CD1c-positive myeloid dendritic cell (primary cell): ENCODE data around the gene CBR4.
A peak's percentile ranks its signal among the peaks of the same experiment; 100 is the strongest.
"Not testable (repeated sequence)": the region's sequence is repeated elsewhere in the genome, so short reads cannot be mapped to it uniquely, and the experiment has no call there.

Source experiments
- DNase-seq: peaks from one replicate; pipeline ENCODE4 v3.0.0-alpha.2; 2016; ENCODE audit errors: extremely low spot score

Gene CBR4

DNA sequence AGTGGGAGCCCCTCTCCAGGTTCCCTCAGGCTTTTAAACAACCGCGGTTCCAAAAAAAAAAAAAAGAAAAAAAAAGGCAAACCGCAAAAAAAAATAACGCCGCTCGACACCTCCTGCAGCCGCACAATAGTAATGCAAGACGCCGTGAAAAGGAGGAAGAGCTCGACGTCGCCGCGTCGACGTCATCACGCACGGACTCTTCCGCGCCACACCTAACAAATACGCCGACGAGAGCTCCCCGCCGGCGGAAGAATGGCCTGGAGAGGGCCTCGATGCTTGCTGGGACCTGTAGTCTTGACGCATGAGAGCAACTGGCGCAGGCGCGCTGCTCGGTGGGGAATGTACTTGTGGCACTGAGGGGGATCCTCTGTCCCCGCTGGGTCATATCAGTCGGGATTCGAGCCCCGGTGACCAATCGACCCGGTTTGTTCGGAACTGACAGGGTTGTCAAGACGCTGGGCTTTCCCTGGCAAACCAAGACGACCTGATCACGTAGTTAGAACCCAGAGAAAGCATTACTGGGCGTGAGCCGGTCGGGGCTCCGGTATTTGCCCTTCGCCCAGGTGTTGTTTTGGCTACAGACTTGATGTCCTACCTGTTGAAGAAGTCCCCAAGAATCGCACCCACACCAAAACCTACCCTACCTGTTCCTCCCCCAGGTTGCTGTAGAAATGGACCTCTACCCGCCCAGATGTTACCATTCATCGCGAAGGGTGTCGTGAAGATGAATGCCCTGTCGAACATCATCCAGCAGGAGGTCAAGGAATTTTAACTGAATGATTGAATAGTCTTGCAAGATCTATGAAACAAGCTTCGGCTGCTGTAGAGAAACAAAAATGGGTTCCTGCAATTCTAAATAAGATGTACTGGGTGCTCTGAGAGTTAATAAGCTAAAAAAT is at the start of gene CBR4:
Gene CBR4 (minus strand): TSS at position 131 of the 899 bp plus-strand sequence. CDS start 166 bp downstream, outside the sequence.
- peak; percentile 99 for DNase-seq

DNA sequence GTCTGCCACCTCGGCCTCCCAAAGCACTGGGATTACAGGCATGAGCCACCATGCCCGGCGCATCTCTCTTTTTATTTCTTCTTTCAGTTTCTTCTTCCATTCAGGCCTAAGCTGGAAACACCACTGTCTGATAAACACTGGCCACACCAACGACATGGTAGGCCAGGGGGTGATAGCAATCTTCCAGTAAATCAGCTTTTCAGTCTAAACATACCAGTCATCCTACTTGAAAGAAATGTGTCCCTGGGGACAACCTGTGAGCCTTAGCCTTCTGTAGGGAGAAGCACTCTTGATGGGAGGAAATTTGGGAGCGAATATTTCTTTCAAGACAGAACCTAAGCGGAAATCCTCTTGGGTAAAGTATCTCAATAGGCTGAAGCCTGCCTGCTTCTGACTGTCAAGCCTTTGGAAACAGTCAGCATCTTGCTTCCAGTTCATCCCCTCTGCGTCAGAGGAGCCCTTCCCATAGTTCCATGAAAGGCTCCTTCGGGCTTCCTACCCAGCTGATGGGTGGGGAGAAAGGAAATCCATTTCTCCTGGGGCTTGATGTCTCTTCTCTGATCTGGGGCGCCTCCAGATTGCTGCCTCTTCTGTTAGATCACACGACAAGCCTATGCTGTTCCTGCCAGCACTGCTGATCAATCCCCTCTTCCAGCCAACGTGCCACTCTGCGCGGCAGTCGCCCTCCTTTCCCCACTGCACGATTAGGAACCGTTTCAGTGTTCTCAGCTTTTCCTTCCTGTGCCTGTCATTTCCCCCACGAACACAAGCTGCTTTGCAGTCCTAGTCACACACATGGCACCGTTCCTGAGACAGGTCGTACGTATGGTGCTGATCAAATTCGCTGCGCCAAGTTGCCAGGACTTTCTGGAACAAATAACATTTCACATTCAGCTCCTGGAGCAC is 49.5 kb upstream of the CBR4 start:
- DNase-seq: no peak

DNA sequence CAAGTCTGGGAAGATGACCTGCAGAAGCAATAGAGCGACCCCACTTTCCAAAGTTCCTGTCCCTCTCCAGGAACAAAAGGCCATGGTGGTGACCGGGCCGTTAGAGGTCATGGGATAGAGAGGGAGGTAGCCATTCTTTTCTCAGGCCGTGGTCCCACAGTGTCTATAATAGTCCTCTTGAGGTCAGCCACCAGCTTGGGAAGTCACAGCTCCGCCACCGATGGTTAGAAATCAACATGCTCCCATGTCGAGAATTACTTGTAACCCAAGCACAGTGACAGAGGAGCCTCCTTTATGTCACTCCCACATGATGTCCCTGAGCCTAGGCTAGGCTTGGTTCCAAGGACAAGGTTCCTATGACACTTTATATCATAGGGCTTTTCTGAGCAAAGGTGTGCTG is 48.3 kb upstream of the CBR4 start:
- DNase-seq: no peak

DNA sequence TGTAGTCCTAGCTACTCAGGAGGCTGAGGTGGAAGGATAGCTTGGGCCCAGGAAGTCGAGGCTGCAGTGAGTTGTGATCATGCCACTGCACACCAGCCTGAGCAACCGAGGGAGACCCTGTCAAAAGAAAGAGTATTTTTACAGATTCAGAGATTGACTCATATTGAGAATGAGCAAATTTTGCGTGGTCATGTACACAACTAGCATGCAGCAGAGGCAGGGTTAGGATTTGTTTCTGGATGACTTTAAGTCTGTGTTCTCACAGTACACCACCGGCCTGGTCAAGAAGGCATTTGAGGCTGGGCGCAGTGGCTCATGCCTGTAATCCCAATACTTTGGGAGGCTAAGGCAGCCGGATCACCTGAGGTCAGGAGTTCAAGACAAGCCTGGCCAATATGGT is 44.8 kb upstream of the CBR4 start:
- DNase-seq: no peak

DNA sequence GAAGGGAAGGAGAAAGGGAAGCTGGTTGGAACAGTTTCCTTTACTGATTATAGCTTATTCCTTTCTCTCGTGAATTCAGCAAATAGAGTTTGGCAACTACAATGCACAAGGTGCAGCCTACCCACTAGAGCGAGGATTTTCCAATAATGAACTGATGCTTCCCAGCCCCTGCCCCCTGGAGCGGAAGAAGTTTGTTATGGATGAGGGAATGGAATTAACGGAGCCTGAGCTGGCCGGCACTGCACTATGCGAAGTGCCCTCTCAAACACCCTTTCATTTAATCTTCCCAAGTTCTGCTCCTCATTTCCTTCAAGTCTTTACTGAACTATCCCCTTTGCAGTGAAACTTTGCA is 42.5 kb upstream of the CBR4 start:
- DNase-seq: no peak

DNA sequence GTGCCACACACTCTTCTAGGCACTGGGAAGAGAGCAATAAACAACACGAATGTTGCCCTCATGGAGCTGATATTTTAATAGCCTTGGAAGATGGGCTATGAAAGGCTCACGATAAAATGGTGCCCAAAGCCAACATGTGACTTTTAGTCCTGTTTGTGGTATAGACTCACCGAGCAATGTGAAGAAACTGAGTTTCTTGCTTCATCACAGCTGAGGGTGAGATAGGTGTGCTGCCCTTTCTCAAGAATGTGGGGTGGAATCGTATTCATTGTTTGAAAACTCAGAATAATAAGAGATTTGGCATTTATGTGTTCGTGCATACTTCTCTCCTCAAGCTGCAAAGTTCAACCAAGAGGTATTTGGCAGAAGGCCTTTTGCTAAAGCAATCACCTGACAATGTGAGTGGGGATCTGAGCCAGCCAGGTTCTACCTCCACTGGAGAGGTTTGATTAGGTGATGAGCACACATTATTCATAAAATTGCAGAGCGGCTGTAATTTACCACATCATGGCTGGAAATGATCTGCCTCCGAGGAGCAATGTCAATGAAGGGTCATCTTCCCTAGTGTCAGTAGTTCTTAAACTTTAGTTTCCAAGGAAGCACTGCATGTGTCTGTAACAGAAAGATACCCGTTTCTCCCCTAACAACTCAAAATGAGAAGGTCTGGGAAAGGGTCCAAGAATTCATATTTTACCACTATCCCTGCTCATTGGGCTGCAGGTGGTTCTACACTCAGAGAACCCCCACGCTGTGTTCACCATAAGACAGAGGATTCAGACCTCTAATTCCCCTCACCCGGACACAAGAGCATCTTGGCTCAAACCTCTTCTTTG is 41.9 kb upstream of the CBR4 start:
- DNase-seq: no peak

DNA sequence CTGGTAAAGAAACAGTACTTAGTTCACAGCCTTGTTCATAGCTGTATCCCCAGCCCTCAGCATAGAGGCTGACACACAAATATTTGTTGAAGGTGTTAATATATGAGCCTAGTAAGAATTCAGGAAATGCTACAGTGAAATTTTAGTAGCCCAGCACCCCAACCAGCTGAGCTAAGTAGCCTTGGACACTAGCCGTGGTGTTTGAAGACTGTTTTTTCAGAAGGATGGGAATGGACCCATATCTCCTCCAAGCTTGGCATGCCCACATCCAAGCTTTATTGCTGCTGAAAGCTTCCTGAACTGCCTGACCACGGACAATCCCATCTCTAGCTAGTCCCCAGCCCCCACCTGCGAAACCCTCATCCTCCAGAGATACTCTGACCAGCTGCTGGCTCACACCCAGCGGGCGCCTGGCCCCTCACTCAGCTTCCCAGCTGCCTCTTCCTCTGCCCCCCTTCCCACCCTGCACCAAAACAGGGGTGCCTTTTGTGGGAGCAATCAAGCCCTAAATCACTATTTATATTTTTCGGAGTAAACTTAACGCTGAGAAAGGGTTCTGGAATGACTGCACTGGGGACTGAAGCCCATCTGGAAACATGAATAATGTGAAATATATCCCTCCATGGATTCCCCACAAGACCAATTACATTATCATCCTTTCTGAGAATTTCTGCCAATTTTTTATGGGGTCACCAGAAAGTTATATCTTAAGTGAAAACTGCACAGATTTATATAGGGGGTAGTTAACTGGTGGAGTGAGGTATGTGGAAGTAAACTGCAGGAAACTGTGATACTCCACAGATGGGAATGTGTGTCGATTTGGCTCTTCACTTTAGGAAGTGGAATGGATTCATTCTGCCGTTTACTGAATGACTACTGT is 41.1 kb upstream of the CBR4 start:
- DNase-seq: no peak

DNA sequence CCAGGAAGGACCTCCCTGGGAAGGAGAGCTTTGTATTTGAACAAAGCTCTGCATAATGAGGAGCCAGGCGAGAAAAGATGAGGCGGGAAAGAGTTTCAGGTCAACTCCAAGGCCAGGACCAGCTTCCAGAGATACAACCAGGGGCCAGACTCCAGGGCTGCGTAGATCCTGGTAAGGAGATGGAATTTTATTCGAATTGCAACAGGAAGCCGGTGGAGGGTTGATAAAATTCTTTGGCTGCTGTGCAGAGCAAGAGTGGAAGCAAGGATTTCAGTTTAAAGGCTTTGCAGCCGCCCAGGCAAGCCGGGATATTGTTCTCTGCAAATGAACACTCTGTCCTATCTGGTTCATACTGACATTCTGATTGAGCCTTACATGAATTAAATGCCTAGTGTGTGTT is 40.2 kb upstream of the CBR4 start:
- no peak for DNase-seq

DNA sequence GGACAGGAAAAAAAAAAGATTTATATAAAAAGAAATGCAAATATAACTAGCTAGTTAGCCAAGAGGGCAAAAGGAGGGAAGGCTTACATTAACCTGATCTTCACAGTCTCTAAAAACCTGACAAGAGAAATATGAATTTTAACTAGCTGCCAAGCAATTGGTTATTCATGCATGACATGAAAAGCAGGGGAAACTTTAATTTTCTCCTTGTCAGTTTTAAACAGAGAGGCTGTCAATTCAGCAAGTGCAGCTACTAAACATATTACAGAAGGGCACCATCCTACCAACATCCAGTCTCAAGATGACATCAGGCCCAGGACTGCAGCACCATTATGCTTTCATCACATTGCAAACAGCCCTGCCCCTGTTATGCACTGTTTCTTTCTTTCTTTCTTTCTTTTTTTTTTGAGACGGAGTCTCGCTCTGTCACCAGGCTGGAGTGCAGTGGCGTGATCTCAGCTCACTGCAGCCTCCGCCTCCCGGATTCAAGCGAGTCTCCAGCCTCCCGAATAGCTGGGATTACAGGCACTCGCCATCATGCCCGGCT is 38.9 kb upstream of the CBR4 start:
- no peak for DNase-seq

DNA sequence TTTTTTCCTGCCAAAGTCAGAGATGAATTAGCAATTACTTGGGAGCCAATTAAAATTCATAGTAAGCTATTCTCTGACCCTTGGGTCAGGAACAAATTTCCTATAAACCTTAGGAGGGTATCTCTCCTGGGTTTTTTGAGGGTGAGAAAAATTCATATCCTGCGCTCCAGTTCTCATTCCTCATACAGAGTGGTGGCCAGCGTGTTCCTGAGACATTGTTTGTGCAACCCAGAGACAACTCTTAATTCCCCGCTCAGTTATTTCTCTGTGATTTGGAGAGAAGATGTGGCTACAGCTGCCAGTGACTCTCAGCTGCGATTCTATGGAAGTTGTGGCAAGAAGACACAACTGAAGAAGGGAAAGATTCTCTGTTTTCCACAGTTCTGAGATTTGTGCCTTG is 37.9 kb upstream of the CBR4 start:
- no peak for DNase-seq

DNA sequence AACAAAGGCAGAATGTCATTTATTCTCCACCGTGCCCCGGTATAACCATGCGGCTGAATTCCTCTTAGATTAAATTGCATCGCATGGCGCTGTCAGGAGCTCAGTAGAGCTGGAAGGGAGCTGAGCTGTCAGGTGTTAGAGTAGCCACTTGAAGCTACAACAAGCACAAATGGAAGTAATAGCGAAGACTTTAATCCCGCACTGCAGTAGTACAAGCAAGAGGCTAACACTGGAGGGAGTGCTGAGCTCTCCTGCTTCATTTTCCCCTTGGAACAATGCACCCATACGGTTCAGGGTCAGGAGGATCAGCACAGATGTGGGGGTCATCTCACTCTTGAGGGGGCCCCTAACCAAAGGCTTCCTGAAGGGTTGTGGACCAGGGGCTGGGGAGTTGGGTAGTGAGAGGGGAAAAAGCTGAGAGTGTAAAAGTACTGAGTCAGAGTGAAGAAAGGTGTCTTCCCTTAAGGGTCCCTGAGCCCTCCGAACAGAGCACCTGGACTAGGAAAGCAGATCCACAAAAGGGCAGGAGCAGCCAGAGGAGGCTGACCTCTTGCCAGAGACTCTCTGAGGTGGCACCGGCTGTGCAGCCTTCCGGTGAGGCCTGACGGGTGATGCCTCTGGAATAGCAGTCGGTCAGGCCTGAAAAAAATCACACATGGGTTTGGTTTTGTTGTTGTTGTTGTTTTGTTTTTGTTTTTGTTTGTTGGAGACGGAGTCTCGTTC is 36.0 kb upstream of the CBR4 start:
- DNase-seq: no peak

DNA sequence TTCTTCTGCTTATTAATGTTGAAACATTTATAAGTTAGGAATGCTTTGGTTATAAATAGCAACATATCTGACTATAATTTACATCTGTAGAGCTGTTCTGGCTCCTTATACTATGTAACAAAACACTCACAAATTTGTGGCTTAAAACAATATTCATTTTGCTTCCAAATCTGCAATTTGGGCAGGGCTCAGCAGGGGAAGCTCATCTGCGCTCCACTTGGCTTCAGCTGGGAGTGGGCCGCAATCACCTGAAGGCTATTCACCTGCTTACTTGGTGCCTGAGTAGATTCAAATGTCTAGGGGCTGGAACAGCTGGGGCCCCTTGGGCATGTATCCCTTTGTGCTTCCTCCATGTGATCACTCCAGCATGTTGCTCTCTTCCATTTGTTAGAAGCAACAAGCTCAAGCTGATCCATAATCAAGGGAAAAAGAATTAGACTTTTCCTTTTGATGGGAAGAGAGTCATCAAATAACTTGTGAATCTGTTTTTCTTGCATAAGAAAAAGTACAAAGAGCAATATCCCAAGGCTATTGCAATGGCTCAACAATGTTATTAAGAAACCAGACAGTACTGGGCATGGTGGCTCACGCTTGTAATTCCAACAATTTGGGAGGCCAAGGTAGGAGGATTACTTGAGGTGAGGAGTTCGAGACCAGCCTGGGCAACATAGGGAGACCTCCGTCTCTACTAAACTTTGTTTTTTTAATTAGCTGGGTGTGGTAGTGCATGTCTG is 34.8 kb upstream of the CBR4 start:
- DNase-seq: no peak

DNA sequence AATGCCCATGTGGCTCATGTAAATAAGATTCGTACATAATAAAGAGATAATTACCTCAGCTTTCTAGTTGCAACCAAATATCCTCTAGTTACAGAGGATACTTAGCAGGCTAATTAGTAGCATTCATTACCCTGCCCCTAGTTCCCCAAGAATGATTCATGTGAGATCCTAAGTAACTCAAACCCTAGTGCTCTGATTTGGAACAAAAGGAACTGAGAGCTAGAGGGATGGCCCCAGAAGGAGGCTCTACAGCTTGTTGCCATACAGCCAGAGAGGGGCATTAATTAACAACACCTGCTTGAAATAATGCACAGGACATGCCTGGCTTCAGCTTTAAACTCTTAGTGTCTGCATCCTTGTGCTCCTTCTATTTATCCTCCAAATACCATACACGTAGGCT is 32.6 kb upstream of the CBR4 start:
- DNase-seq: no peak

DNA sequence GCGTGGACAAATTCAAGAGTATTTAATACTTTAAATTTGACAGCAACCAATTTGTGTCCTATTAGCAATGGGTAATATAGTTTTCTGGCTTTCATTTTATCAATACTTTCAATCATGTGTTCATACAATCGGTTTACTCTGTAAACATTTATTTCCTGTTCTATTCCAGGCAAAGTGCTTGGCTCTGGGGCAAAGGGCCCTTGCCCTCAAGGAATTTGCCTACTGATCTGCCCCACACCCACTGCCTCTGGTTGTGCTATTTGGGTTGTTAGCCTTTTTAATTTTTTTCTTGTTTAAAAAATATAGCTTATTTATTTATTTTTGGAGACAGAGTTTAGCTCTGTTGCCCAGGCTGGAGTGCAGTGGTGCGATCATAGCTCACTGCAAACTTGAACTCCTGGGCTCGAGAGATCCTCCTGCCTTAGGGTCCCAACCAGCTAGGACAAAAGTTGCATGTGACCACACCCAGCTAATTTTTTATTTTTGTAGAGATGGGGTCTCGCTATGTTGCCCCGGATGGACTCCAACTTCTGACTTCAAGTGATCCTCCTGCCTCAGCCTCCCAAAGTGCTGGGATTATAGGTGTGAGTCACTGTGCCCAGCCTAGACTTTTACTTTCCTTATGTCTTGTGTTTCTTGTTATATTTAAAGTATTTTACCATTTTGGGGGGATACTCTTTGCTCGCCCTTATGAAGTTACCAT is 30.7 kb upstream of the CBR4 start:
- no peak for DNase-seq

DNA sequence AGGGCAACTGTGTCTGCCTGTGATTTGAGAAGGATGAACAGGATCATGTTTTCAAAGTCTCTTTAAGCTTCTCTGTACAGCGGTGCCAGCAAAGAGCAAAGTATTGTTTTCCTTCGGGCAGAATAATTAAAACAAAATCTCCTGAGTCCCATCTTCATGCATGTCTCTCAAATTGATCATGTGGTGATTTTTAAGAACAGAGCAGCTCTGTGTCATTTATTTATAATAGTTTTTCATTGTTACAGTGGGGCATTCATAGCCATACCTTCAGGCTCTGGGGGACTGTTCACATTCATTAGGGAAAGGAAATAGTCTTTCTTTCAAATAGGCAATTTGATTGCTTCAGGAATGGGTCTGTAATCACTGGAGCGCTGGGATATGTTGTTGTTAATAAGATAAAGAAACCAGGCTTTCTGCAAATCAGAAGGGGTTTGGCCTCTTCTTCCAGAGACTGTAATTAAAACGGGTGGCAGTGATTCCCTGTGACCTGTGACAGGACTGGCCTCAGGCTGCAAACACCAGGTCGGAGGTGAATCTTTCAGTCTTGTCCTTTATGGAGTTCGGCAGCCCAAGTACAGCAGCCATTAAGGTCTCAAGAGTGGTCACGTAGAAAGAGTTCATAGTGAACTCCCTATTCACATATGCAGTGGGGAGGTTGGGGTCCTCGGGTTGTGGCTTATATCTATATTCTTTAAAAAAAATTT is 29.3 kb upstream of the CBR4 start:
- DNase-seq: no peak

DNA sequence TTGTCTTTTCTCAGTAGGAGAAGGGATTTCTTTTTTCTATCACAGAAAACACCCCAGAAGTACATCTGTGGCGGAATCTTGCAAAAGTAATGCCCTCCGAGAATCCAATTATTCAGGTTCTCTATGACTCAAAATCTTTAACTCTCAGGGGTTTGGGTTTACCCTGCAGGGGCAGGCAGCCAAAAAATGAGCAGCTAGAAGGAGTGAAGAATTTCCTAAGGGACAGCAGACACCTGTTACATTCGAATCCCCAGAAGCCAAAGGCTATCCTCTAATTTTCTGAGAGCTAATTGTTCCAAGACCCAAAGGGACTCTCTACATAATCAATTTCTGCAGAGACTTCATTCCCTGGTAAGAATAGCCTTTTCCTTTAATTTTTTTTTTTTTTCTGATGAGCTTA is 27.5 kb upstream of the CBR4 start:
- DNase-seq: no peak

DNA sequence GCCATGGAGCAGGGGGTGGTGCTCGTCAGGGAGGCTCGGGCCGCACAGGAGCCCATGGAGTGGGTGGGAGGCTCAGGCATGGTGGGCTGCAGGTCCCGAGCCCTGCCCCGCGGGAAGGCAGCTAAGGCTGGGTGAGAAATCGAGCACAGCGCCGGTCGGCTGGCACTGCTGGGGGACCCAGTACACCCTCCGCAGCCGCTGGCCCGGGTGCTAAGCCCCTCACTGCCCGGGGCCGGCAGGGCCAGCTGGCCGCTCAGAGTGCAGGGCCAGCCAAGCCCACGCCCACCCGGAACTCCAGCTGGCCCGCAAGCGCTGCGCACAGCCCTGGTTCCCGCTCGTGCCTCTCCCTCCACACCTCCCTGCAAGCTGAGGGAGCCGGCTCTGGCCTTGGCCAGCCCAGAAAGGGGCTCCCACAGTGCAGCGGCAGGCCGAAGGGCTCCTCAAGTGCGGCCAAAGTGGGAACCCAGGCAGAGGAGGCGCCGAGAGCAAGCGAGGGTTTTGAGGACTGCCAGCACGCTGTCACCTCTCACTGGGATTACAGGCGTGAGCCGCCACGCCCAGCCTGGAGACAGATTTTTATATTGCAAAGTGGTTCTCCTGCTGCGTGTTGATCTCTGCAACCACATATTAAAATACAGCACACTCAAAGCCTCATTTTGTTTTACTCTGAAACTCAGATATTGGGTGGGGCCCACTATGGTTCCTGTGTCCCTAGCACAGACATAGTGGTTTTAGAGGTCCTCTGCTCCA is 26.0 kb upstream of the CBR4 start:
- DNase-seq: not testable (repeated sequence)
